GM23248 (cell line): ENCODE measurements around the gene AK5. TPM values are rescaled to one million over a fixed set of nuclear protein-coding genes. Genes with fewer than 3 reads are reported as not detected.

Experiments
- DNase-seq: peaks from one replicate; pipeline ENCODE4 v3.0.0-alpha.2; 2015
- H2AFZ ChIP-seq: fragments of 200-600 bp; sonication (generic); 2 replicates; pipeline ENCODE4 v1.6.1; 2016; ENCODE audit warnings: antibody characterized with exemption
- H3F3A ChIP-seq: fragments of 200-600 bp; sonication (generic); 2 replicates; pipeline ENCODE4 v1.6.1; 2016; ENCODE audit warnings: mild to moderate bottlenecking, antibody characterized with exemption, mixed run types; ENCODE audit not compliant: insufficient read depth
- H3K27ac ChIP-seq: fragments of 200-600 bp; sonication (generic); 2 replicates; pipeline ENCODE4 v1.5.1; 2016; ENCODE audit warnings: mild to moderate bottlenecking
- H3K27me3 ChIP-seq: fragments of 200-600 bp; sonication (generic); replicated peaks from 2 replicates; pipeline ENCODE4 v1.6.1; 2016; ENCODE audit warnings: mild to moderate bottlenecking; ENCODE audit not compliant: insufficient read depth
- H3K36me3 ChIP-seq: fragments of 200-600 bp; sonication (generic); 2 replicates; pipeline ENCODE4 v1.6.1; 2016; ENCODE audit warnings: low read depth, mild to moderate bottlenecking
- H3K4me1 ChIP-seq: fragments of 200-600 bp; sonication (generic); 2 replicates; pipeline ENCODE4 v1.6.1; 2016; ENCODE audit warnings: mild to moderate bottlenecking; ENCODE audit not compliant: insufficient read depth
- H3K4me2 ChIP-seq: fragments of 200-600 bp; sonication (generic); one replicate; pipeline ENCODE4 v1.6.1; 2016; ENCODE audit warnings: mild to moderate bottlenecking; ENCODE audit not compliant: unreplicated experiment
- H3K4me3 ChIP-seq: fragments of 200-600 bp; sonication (generic); 2 replicates; pipeline ENCODE4 v1.5.1; 2016; ENCODE audit warnings: mild to moderate bottlenecking
- H3K79me2 ChIP-seq: fragments of 200-600 bp; sonication (generic); 2 replicates; pipeline ENCODE4 v1.6.1; 2016; ENCODE audit warnings: mild to moderate bottlenecking; ENCODE audit not compliant: insufficient read depth
- H3K9ac ChIP-seq: fragments of 200-600 bp; sonication (generic); 2 replicates; pipeline ENCODE4 v1.6.1; 2016; ENCODE audit warnings: mild to moderate bottlenecking
- H3K9me2 ChIP-seq: fragments of 200-600 bp; sonication (generic); 2 replicates; pipeline ENCODE4 v1.6.1; 2016; ENCODE audit warnings: mixed run types, mild to moderate bottlenecking, moderate library complexity; ENCODE audit not compliant: insufficient read depth
- H3K9me3 ChIP-seq: fragments of 200-600 bp; sonication (generic); one replicate; pipeline ENCODE4 v1.6.1; 2017; ENCODE audit warnings: low read depth
- H4K20me1 ChIP-seq: fragments of 200-600 bp; sonication (generic); 2 replicates; pipeline ENCODE4 v1.6.0; 2016; ENCODE audit not compliant: insufficient read depth
- EZH2 ChIP-seq: fragments of 200-600 bp; sonication (generic); IDR thresholded peaks from 2 replicates; pipeline ENCODE4 v1.6.1; 2018; ENCODE audit warnings: antibody characterized with exemption, mild to moderate bottlenecking; ENCODE audit not compliant: insufficient read depth, poor library complexity, severe bottlenecking
- EZH2phosphoT487 ChIP-seq: fragments of 200-600 bp; sonication (generic); IDR thresholded peaks from 2 replicates; pipeline ENCODE4 v1.6.1; 2018; ENCODE audit warnings: antibody characterized with exemption, moderate library complexity, mild to moderate bottlenecking, low read depth; ENCODE audit not compliant: insufficient read depth
- WGBS, 2 experiments: methylation state at CpG; one replicate each; pipeline ENCODE4 v1.1.6; 2015 to 2017; ENCODE audit warnings: low lambda C conversion rate in 2 of 2, low coverage in 1 of 2; ENCODE audit errors: missing lambda C conversion rate in 2 of 2; 5-methylcytosine and 5-hydroxymethylcytosine counted together
- in situ Hi-C: fragments of 300-500 bp; cut with MboI; formaldehyde crosslinking; loops from 2 replicates; pipeline ENCODE4 v1.15.0; 2020
- polyA plus RNA-seq: library from polyadenylated mRNA; unstranded; fragments of >200 nt; fragmentation: Nextera tagmentation; extraction: Ambion mirVana; gene quantifications from 2 replicates; pipeline ENCODE4 v1.2.1, GENCODE V29; 2016
- total RNA-seq: library from RNA; depleted of rRNA; stranded (reverse); fragments of >200 nt; shearing (Covaris generic); gene quantifications from 2 replicates; pipeline ENCODE4 v1.2.3, GENCODE V29; 2014

The AK5 gene
- total and polyA plus RNA-seq, 2 experiments from 2014 or later = 65.3 to 78.8 TPM

DNA sequence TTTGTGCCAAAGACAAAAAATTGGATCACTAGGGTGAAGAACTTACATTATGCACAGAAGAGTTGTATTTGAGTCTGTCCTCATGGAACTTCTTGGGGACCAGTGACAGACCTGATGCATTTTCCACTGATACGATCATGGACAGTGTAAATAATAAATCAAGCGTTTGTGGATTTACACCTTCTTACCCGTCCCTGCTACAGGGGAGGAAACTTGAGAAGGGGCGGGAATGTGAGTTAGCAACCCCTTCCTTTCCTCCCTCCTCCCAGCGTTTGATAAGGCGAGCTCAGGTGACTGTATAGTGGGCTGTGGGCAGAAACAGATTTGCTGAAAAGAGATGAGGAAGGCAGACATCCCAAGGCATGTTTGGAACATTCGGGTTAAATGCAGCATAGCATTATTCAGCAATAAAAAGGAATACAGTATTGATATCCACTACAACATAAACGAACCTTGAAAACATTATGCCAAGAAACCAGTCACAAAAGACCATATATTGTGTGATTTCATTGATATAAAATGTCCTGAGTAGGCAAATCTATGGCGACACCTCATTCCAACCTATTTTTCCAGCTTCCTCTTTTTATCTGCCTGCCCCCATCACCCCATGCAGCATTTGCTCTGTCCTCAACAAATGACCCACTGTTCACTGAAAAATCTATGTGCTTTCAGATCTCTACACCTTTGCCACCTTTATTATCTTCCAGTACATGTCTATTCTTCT is 271.9 kb downstream of the AK5 start:
- Histone ChIP-seq H4K20me1 (no peaks in the 10 kb centered on the region), H3K79me2 (no peaks in the 10 kb centered on the region), H3K9me2 (no peaks in the 10 kb centered on the region), H3K27ac (no peak overlapping the region), H3K4me3 (no peak overlapping the region), H2AFZ (no peak overlapping the region), H3K4me2 (no peak overlapping the region), H3K9ac (no peak overlapping the region), H3K9me3 (no peaks in the 10 kb centered on the region), H3F3A (peaks cover 24% of the 10 kb centered on the region; the same call in 1 of the 2 replicates), H3K4me1 (no peaks in the 10 kb centered on the region), H3K36me3 (peaks cover 6% of the 10 kb centered on the region; the same call in 1 of the 2 replicates), H3K27me3 (no peaks in the 10 kb centered on the region)
- WGBS, 2 experiments = 74 to 77% methylated on average over 9 of the region's 9 CpGs
- TF ChIP-seq EZH2phosphoT487 = no peak
- TF ChIP-seq EZH2 = no peak
- in situ Hi-C loops = no loop called here
- no peak for DNase-seq

DNA sequence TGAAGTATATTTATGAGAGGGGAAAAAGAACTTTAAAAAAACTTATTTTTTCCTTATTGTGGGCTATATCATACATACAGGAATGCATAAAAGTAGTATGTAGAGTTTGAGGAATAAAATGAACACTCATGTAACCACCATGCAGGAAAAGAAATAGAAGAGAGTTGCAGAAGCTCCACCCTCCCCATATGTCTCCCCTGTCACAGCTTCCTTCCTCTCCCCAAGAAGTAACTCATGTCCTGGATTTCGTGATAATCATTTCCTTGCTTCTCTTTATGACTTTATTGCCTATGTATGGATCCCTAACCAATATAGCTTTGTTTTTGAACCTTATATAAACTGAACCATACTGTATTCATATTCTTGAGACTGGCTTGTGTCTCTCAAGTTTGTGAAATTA is 274.2 kb downstream of the AK5 start:
- TF ChIP-seq EZH2phosphoT487 = no peak
- TF ChIP-seq EZH2 = no peak
- H3F3A ChIP-seq = peaks cover 41% of the 10 kb centered on the region; the same call in 1 of the 2 replicates
- peaks cover 26% of the 10 kb centered on the region; the same call in 1 of the 2 replicates for H3K36me3 ChIP-seq
- no peaks in the 10 kb centered on the region for H3K9me3 ChIP-seq
- H3K9ac ChIP-seq = no peak overlapping the region
- H3K4me2 ChIP-seq = no peak overlapping the region
- H3K27ac ChIP-seq = no peak overlapping the region
- no peaks in the 10 kb centered on the region for H3K79me2 ChIP-seq
- no peak overlapping the region for H2AFZ ChIP-seq
- no peaks in the 10 kb centered on the region for H3K4me1 ChIP-seq
- 41 to 47% methylated on average over 1 of the region's 1 CpG for WGBS, 2 experiments
- H3K9me2 ChIP-seq = no peaks in the 10 kb centered on the region
- no peak for DNase-seq
- no peaks in the 10 kb centered on the region for H4K20me1 ChIP-seq
- in situ Hi-C loops = no loop called here
- H3K27me3 ChIP-seq = no peaks in the 10 kb centered on the region
- no peak overlapping the region for H3K4me3 ChIP-seq

DNA sequence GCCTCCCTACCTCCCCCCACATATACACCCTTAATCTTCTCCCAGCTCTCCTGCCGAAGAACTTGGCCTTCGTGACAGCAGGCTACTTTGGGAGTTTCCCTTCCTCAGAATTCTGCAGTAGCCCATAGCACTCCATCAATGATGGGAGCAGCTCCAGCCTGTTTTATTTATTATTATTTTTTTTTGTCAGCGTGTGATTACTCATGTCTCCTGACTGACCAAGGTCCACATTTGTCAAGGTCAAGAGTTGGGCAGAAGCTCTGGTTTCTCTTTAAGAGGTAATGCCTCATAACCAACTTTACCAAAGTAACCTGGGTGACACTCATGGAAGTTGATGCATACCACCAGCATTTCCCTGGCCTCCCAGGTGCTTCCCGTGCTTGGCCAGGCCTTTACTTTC is 275.2 kb downstream of the AK5 start:
- H3K4me1 ChIP-seq = no peaks in the 10 kb centered on the region
- H3K9ac ChIP-seq = no peak overlapping the region
- H3K79me2 ChIP-seq = no peaks in the 10 kb centered on the region; the same call in 1 of the 2 replicates
- H2AFZ ChIP-seq = no peak overlapping the region
- DNase-seq = no peak
- in situ Hi-C loops = no loop called here
- no peaks in the 10 kb centered on the region for H3K9me2 ChIP-seq
- 88% methylated on average over 4 of the region's 4 CpGs for WGBS, 2 experiments
- H3K4me3 ChIP-seq = no peak overlapping the region
- no peak overlapping the region for H3K4me2 ChIP-seq
- no peaks in the 10 kb centered on the region for H4K20me1 ChIP-seq
- TF ChIP-seq EZH2phosphoT487 = no peak
- no peak for TF ChIP-seq EZH2
- H3K27me3 ChIP-seq = no peaks in the 10 kb centered on the region
- H3K36me3 ChIP-seq = peaks cover 34% of the 10 kb centered on the region
- no peaks in the 10 kb centered on the region for H3K9me3 ChIP-seq
- peaks cover 46% of the 10 kb centered on the region; the same call in 1 of the 2 replicates for H3F3A ChIP-seq
- no peak overlapping the region for H3K27ac ChIP-seq

DNA sequence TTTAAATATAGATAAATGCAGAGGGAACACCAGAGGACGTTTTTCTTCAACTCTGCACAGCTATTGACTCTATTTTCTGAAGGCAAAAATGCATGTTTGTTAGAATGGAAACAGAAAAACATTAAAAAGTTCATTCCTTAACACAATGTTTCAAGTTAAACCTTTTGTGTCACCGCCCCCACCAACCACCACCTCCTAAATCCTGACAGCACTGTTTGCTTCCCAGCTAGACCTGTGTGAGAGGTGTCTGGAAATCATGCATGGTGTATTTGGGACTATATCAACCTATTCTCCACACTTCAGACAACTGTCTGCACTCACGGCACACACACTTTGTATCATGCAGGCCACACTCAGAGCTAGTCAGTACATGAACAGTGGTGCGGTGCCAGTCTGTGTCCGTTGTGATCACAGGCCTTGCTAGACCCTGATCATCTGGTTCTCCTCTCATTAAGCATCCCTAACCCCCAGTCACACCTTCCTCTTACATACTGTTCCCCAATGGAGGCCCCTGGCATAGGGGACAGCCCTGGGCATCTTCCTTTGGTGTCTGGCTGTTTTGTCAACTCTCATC is 276.9 kb downstream of the AK5 start:
- no peak overlapping the region for H2AFZ ChIP-seq
- in situ Hi-C loops = no loop called here
- peaks cover 51% of the 10 kb centered on the region; the same call in 1 of the 2 replicates for H3F3A ChIP-seq
- WGBS, 2 experiments = 95 to 99% methylated on average over 5 of the region's 5 CpGs
- no peaks in the 10 kb centered on the region; the same call in 1 of the 2 replicates for H3K79me2 ChIP-seq
- no peak overlapping the region for H3K27ac ChIP-seq
- no peak for DNase-seq
- H3K4me1 ChIP-seq = no peaks in the 10 kb centered on the region
- H3K36me3 ChIP-seq = peaks cover 36% of the 10 kb centered on the region
- H4K20me1 ChIP-seq = no peaks in the 10 kb centered on the region
- no peak overlapping the region for H3K9ac ChIP-seq
- no peaks in the 10 kb centered on the region for H3K9me2 ChIP-seq
- no peak overlapping the region for H3K4me3 ChIP-seq
- no peak overlapping the region for H3K4me2 ChIP-seq
- TF ChIP-seq EZH2 = no peak
- TF ChIP-seq EZH2phosphoT487 = no peak
- no peaks in the 10 kb centered on the region for H3K9me3 ChIP-seq
- no peaks in the 10 kb centered on the region for H3K27me3 ChIP-seq
